IMR-90 (cell line): ENCODE data around the gene HOATZ. TPM values are rescaled to one million over a fixed set of nuclear protein-coding genes. Genes with fewer than 3 reads are reported as not detected.

Experiments
- ATAC-seq: fragments of 200-7000 bp; cut with Tn5 transposase; 2 replicates; pipeline ENCODE4 v1.9.1; 2020; ENCODE audit warnings: low read depth, mild to moderate bottlenecking, moderate library complexity
- BruUV-seq: library from RNA; stranded (reverse); fragments of 400-500 nt; replicated peaks from 2 replicates; lab custom pipeline; 2021; lab: Mats Ljungman, UMichigan
- CTCF ChIA-PET: fragments of 300-600 bp; formaldehyde crosslinking; extraction: SDS; loops from one replicate; lab custom pipeline; 2021; ENCODE audit warnings: antibody characterized with exemption; lab: Yijun Ruan, JAX
- POLR2A ChIA-PET: fragments of 300-600 bp; sonication (Branson Sonifier 250); formaldehyde crosslinking; loops from one replicate; lab custom pipeline; 2022; ENCODE audit warnings: antibody characterized with exemption; ENCODE audit not compliant: unreplicated experiment; lab: Charles Lee
- DNase-seq: peaks from one replicate; pipeline ENCODE4 v3.0.0; 2013
- H2AFZ ChIP-seq: replicated peaks from 2 replicates; pipeline ENCODE3; 2013; ENCODE audit warnings: low read length, mild to moderate bottlenecking; ENCODE audit not compliant: poor library complexity
- H2AK5ac ChIP-seq: 2 replicates; pipeline ENCODE4 v1.6.1; 2013; ENCODE audit warnings: low read depth, low read length, inconsistent platforms
- H2AK9ac ChIP-seq: replicated peaks from 2 replicates; pipeline ENCODE3; 2013; ENCODE audit warnings: mild to moderate bottlenecking, low read depth, low read length, moderate library complexity; ENCODE audit not compliant: poor library complexity
- H2BK120ac ChIP-seq: 2 replicates; pipeline ENCODE4 v1.6.1; 2013; ENCODE audit warnings: low read depth, low read length, inconsistent platforms
- H2BK15ac ChIP-seq: 3 replicates; pipeline ENCODE4 v1.6.1; 2013; ENCODE audit warnings: low read depth, low read length, inconsistent platforms
- H2BK20ac ChIP-seq: 2 replicates; pipeline ENCODE4 v1.6.1; 2013; ENCODE audit warnings: low read depth, mild to moderate bottlenecking, inconsistent platforms, low read length, moderate library complexity
- H2BK5ac ChIP-seq: 2 replicates; pipeline ENCODE4 v1.6.1; 2013; ENCODE audit warnings: mild to moderate bottlenecking, low read depth, low read length, inconsistent platforms; ENCODE audit not compliant: poor library complexity, severe bottlenecking
- H3K14ac ChIP-seq: replicated peaks from 2 replicates; pipeline ENCODE4 v1.6.1; 2013; ENCODE audit warnings: low read depth, low read length, inconsistent platforms
- H3K18ac ChIP-seq: 2 replicates; pipeline ENCODE4 v1.6.1; 2013; ENCODE audit warnings: low read depth, low read length, control low read depth
- H3K23ac ChIP-seq: 2 replicates; pipeline ENCODE4 v1.6.1; 2013; ENCODE audit warnings: low read depth, low read length, inconsistent platforms
- H3K27ac ChIP-seq: 2 replicates; pipeline ENCODE4 v1.5.1; 2013; ENCODE audit warnings: mild to moderate bottlenecking, control low read depth, low read length; ENCODE audit not compliant: insufficient read depth
- H3K27me3 ChIP-seq: 2 replicates; pipeline ENCODE4 v1.6.1; 2013; ENCODE audit warnings: low read length; ENCODE audit not compliant: control insufficient read depth, insufficient read depth
- H3K36me3 ChIP-seq: 2 replicates; pipeline ENCODE4 v1.6.1; 2013; ENCODE audit warnings: low read length, mixed read lengths; ENCODE audit not compliant: control insufficient read depth, insufficient read depth
- H3K4ac ChIP-seq: 2 replicates; pipeline ENCODE4 v1.6.1; 2013; ENCODE audit warnings: low read depth, low read length, inconsistent platforms
- H3K4me1 ChIP-seq: 2 replicates; pipeline ENCODE4 v1.6.1; 2013; ENCODE audit warnings: low read length, mixed read lengths; ENCODE audit not compliant: control insufficient read depth, insufficient read depth
- H3K4me2 ChIP-seq: 2 replicates; pipeline ENCODE4 v1.6.1; 2013; ENCODE audit warnings: low read depth, mild to moderate bottlenecking, control low read depth, low read length, moderate library complexity
- H3K4me3 ChIP-seq: 2 replicates; pipeline ENCODE4 v1.5.1; 2013; ENCODE audit warnings: low read depth, mild to moderate bottlenecking, control low read depth, low read length, moderate library complexity; ENCODE audit not compliant: insufficient read depth
- H3K56ac ChIP-seq: 2 replicates; pipeline ENCODE4 v1.6.1; 2013; ENCODE audit warnings: low read length, inconsistent platforms; ENCODE audit not compliant: insufficient read depth; ENCODE audit errors: extremely low read depth
- H3K79me1 ChIP-seq, 2 experiments: 2 replicates each; pipeline ENCODE4 v1.6.1; 2013; ENCODE audit warnings: low read length in 2 of 2, inconsistent platforms in 1 of 2, low read depth in 1 of 2
- H3K9ac ChIP-seq: 2 replicates; pipeline ENCODE4 v1.6.1; 2013; ENCODE audit warnings: low read depth, low read length, control low read depth
- H3K9me1 ChIP-seq: 2 replicates; pipeline ENCODE4 v1.6.1; 2013; ENCODE audit warnings: low read length, inconsistent platforms; ENCODE audit not compliant: insufficient read depth
- H3K9me3 ChIP-seq: 2 replicates; pipeline ENCODE4 v1.6.1; 2013; ENCODE audit warnings: low read length; ENCODE audit not compliant: control insufficient read depth, insufficient read depth
- H4K20me1 ChIP-seq: 2 replicates; pipeline ENCODE4 v1.6.1; 2013; ENCODE audit warnings: low read length, inconsistent platforms; ENCODE audit not compliant: insufficient read depth
- H4K5ac ChIP-seq: 2 replicates; pipeline ENCODE4 v1.6.1; 2013; ENCODE audit warnings: mild to moderate bottlenecking, low read depth, low read length, control low read depth
- H4K8ac ChIP-seq, 2 experiments: 2 replicates each; pipeline ENCODE4 v1.6.1; 2013; ENCODE audit warnings: low read depth in 2 of 2, low read length in 2 of 2, control low read depth in 1 of 2, inconsistent platforms in 1 of 2
- H4K91ac ChIP-seq: 2 replicates; pipeline ENCODE4 v1.6.1; 2013; ENCODE audit warnings: low read depth, low read length, inconsistent platforms; ENCODE audit not compliant: insufficient read depth
- BHLHE40 ChIP-seq: fragments of 150-350 bp; IDR thresholded peaks from 2 replicates; pipeline ENCODE4 v1.6.1; 2016; ENCODE audit warnings: mild to moderate bottlenecking, low read depth, low read length
- CHD1 ChIP-seq: IDR thresholded peaks from 2 replicates; pipeline ENCODE4 v1.6.1; 2012; ENCODE audit warnings: low read depth, low read length, improper control_type of control experiment
- CTCF ChIP-seq: conservative IDR thresholded peaks from 2 replicates; pipeline ENCODE4 v1.5.1; 2012; ENCODE audit warnings: mild to moderate bottlenecking, low read depth, low read length, improper control_type of control experiment
- MAZ ChIP-seq: IDR thresholded peaks from 2 replicates; pipeline ENCODE4 v1.6.1; 2012; ENCODE audit warnings: low read depth, mild to moderate bottlenecking, low read length, improper control_type of control experiment, moderate library complexity, borderline replicate concordance
- MXI1 ChIP-seq: IDR thresholded peaks from 2 replicates; pipeline ENCODE4 v1.6.1; 2012; ENCODE audit warnings: low read depth, mild to moderate bottlenecking, low read length, moderate library complexity, borderline replicate concordance
- NFE2L2 ChIP-seq: fragments of 150-350 bp; IDR thresholded peaks from 2 replicates; pipeline ENCODE4 v1.6.1; 2016; ENCODE audit warnings: low read depth, mild to moderate bottlenecking, low read length
- POLR2A ChIP-seq: IDR thresholded peaks from 2 replicates; pipeline ENCODE4 v1.6.1; 2012; ENCODE audit warnings: mild to moderate bottlenecking, low read depth, low read length
- SMC3 ChIP-seq: fragments of 150-350 bp; IDR thresholded peaks from 2 replicates; pipeline ENCODE4 v1.6.1; 2016; ENCODE audit warnings: low read depth, mild to moderate bottlenecking, antibody characterized with exemption, low read length, moderate library complexity
- WGBS, 2 experiments: methylation state at CpG; one replicate each; pipeline versions ENCODE4 v1.1.5 to v1.1.7; 2013; ENCODE audit warnings: missing lambda C conversion rate in 2 of 2; ENCODE audit not compliant: insufficient read length in 1 of 2; ENCODE audit errors: extremely low coverage in 2 of 2; 5-methylcytosine and 5-hydroxymethylcytosine counted together
- dilution Hi-C: fragments of 300-500 bp; cut with HindIII; formaldehyde crosslinking; loops from one replicate; pipeline ENCODE4 v1.14.3; 2018; ENCODE audit warnings: low sequenced_read_pairs; ENCODE audit not compliant: unreplicated experiment
- in situ Hi-C: fragments of 300-500 bp; cut with MboI; formaldehyde crosslinking; loops from 3 replicates; pipeline ENCODE4 v1.14.3; 2019; ENCODE audit warnings: low sequenced_read_pairs, inconsistent platforms, mixed read lengths
- intact Hi-C: fragments of 100-400 bp; cut with micrococcal nuclease; formaldehyde crosslinking; loops from 2 replicates; pipeline ENCODE4 v1.10.0; 2022
- polyA plus RNA-seq, 3 experiments: library from polyadenylated mRNA; depleted of rRNA; stranded (reverse); fragments of >200 nt; gene quantifications; 2 replicates each; pipeline ENCODE4 v1.2.3, GENCODE V29; 2012; ENCODE audit warnings: low replicate concordance in 1 of 3
- total RNA-seq: library from RNA; depleted of rRNA; stranded (reverse); fragments of >200 nt; gene quantifications from 2 replicates; pipeline ENCODE4 v1.2.3, GENCODE V29; 2012

HOATZ gene
- total and polyA plus RNA-seq, 2 of the 4 experiments (the other 2 are of a cell fraction), result not detected

GRCh38 chr11:111538407-111539114 lies 24.0 kb downstream of the HOATZ start:
- Histone ChIP-seq H3K23ac (0 out of 2 replicates have a peak overlapping the region, but pooled peaks have one; percentile 7), H3K56ac (0 out of 2 replicates have a peak overlapping the region, but pooled peaks have one; percentile 24), H3K18ac (no peak overlapping the region), H2BK20ac (no peak overlapping the region), H3K9ac (no peak overlapping the region), H2BK15ac (no peak overlapping the region), H2AFZ (no peak overlapping the region), H3K27me3 (no peaks in the 10 kb centered on the region), H3K4ac (no peak overlapping the region), H2BK5ac (no peak overlapping the region), H3K79me1 (peaks cover 8 to 47% of the 10 kb centered on the region in 2 experiments; a peak in 3 of 4 replicates), H4K8ac (no peak overlapping the region), H3K4me3 (no peak overlapping the region), H4K5ac (no peak overlapping the region), H3K36me3 (0 out of 2 replicates have a peak, but pooled peaks cover 2% of the 10 kb centered on the region), H3K14ac (no peak overlapping the region), H3K9me1 (peaks cover 17% of the 10 kb centered on the region), H3K27ac (no peak overlapping the region), H2BK120ac (no peak overlapping the region), H3K4me1 (peaks cover 17% of the 10 kb centered on the region), H3K9me3 (no peaks in the 10 kb centered on the region; the same call in 1 of the 2 replicates), H3K4me2 (no peak overlapping the region), H4K91ac (no peak overlapping the region), H2AK9ac (no peak overlapping the region), H4K20me1 (peaks cover 15% of the 10 kb centered on the region), H2AK5ac (peak overlapping the region; percentile 3; the same call in 1 of the 2 replicates)
- POLR2A ChIA-PET, result no interaction called here
- intact Hi-C loops (no loop called here), dilution Hi-C loops (no loop called here), in situ Hi-C loops (no loop called here)
- CTCF ChIA-PET, result no interaction called here
- BruUV-seq, result no TSS peak
- no CpG with 5 or more reads among the region's 1 CpG for WGBS, 2 experiments
- DNase-seq (peak; percentile 43), ATAC-seq (no peak)
- TF ChIP-seq MXI1 (no peak), MAZ (no peak), POLR2A (no peak), BHLHE40 (no peak), NFE2L2 (no peak), CTCF (no peak), CHD1 (no peak), SMC3 (no peak)
